Measurements from ENCODE around the gene UTP25. TPM values are rescaled to one million over a fixed set of nuclear protein-coding genes. Genes with fewer than 3 reads are reported as not detected.

UTP25 gene
- total and polyA plus RNA-seq, 2 experiments from 2014 or later = 3.6 to 8.9 TPM

DNA sequence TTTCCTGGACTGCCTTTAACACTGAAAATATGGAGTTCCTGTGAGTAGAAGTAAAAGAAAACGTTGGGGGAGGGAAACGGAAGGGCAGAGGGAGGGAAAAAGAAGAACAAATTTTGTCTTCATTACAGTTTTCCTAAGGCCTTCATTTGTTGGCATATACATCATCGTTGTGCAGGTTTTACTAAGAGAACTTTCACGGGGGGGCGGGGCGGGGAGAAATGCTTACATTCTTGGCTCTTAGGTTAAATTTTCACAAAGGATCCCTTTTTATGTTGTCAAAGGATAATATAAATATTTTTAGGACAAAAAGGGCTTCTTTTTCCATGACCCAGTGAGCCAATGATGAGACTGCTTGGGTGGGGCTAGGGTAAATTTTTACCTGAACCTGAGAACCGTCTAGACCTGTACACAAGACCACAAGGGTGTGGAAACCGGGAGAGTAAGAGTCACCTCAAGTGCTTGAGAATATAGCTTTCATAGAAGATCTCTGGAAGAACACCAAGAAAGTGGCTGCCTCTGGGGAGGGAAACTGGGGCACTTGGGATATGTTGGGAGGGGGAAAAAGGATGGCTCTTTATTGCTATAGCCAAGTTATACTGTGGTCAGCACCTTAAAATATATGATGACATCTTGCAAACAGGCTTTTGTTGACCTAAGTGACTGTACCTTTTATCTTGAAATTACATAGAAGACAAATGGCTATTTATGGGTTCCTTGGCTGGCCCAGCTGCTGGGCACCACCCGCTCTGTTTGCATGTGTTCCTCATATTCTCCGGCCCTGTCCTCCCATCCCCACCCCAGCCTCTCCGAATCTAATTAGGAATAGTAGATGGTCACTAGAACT lies 2.0 kb upstream of the UTP25 start (continued):
- TF ChIP-seq, protein P1, sequence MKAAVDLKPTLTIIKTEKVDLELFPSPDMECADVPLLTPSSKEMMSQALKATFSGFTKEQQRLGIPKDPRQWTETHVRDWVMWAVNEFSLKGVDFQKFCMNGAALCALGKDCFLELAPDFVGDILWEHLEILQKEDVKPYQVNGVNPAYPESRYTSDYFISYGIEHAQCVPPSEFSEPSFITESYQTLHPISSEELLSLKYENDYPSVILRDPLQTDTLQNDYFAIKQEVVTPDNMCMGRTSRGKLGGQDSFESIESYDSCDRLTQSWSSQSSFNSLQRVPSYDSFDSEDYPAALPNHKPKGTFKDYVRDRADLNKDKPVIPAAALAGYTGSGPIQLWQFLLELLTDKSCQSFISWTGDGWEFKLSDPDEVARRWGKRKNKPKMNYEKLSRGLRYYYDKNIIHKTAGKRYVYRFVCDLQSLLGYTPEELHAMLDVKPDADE (IDR thresholded peaks at IDR 0.05) = no peak
- TF ChIP-seq, protein P2, sequence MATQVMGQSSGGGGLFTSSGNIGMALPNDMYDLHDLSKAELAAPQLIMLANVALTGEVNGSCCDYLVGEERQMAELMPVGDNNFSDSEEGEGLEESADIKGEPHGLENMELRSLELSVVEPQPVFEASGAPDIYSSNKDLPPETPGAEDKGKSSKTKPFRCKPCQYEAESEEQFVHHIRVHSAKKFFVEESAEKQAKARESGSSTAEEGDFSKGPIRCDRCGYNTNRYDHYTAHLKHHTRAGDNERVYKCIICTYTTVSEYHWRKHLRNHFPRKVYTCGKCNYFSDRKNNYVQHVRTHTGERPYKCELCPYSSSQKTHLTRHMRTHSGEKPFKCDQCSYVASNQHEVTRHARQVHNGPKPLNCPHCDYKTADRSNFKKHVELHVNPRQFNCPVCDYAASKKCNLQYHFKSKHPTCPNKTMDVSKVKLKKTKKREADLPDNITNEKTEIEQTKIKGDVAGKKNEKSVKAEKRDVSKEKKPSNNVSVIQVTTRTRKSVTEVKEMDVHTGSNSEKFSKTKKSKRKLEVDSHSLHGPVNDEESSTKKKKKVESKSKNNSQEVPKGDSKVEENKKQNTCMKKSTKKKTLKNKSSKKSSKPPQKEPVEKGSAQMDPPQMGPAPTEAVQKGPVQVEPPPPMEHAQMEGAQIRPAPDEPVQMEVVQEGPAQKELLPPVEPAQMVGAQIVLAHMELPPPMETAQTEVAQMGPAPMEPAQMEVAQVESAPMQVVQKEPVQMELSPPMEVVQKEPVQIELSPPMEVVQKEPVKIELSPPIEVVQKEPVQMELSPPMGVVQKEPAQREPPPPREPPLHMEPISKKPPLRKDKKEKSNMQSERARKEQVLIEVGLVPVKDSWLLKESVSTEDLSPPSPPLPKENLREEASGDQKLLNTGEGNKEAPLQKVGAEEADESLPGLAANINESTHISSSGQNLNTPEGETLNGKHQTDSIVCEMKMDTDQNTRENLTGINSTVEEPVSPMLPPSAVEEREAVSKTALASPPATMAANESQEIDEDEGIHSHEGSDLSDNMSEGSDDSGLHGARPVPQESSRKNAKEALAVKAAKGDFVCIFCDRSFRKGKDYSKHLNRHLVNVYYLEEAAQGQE (IDR thresholded peaks at IDR 0.05; ENCODE audit: unreplicated experiment) = no peak
- no peak for TF ChIP-seq EZH2phosphoT487 (IDR thresholded peaks at IDR 0.05; ENCODE audit: unreplicated experiment)
- no peak for TF ChIP-seq CREB1 (CRISPR knock-in tag; IDR thresholded peaks at IDR 0.05; ENCODE audit: low read depth)
- TF ChIP-seq EZH2 (IDR thresholded peaks at IDR 0.05; ENCODE audit: low read depth, unreplicated experiment) = no peak
- no peak for TF ChIP-seq ZNF331 (CRISPR knock-in tag; IDR thresholded peaks at IDR 0.05; ENCODE audit: low read depth)
- TF ChIP-seq STAT1 (IDR thresholded peaks at IDR 0.05; ENCODE audit: unreplicated experiment) = no peak

DNA sequence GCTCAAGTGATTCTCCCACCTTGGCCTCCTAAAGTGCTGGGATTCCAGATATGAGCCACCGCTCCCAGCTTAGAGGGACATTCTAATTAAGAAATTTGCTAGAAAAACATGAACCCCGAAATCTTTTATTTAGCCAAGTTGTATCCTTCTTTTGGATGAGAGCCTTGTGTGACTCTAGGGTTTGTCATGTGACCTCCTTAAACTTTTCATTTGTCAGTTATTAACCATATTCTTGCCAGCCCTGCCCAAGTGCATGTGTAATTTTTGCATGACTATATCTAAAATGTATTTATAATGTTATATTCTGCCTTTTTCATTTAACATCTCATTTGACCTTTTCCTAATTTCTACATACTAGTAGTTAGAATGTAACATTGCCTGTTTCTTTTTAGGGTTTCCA lies 1.9 kb downstream of the UTP25 start:
- Histone ChIP-seq H3K4me1 (ENCODE audit: insufficient read depth) (peaks cover 4% of the 10 kb centered on the region; the same call in 1 of the 2 replicates), H3K36me3 (ENCODE audit: insufficient read depth) (peaks cover 34% of the 10 kb centered on the region), H3F3A (replicated peaks; ENCODE audit: low read depth) (no peaks in the 10 kb centered on the region), H4K20me1 (replicated peaks; ENCODE audit: insufficient read depth) (peaks cover 12% of the 10 kb centered on the region), H3K4me2 (no peak overlapping the region), H3K27me3 (ENCODE audit: insufficient read depth) (no peaks in the 10 kb centered on the region), H3K79me2 (replicated peaks; ENCODE audit: insufficient read depth) (peaks cover 22% of the 10 kb centered on the region), H3K9me2 (ENCODE audit: insufficient read depth) (no peaks in the 10 kb centered on the region), H3K27ac (ENCODE audit: low read depth) (no peak overlapping the region), H2AFZ (no peak overlapping the region), H3K4me3 (no peak overlapping the region)
- H3K36me3 Mint-ChIP-seq (ENCODE audit: low read depth) = peaks cover 39% of the 10 kb centered on the region
- H3K4me3 Mint-ChIP-seq = peak overlapping the region; percentile 84
- H3K27ac Mint-ChIP-seq = no peak overlapping the region
- H3K9me3 Mint-ChIP-seq = no peaks in the 10 kb centered on the region; the same call in 2 of the 3 replicates
- peaks cover 2% of the 10 kb centered on the region for H3K27me3 Mint-ChIP-seq (ENCODE audit: insufficient read depth, low read depth, poor library complexity)
- DNase-seq (ENCODE audit: low spot score) (no peak), ATAC-seq (no peak)
- peaks cover 5% of the 10 kb centered on the region; the same call in 2 of the 3 replicates for H3K4me1 Mint-ChIP-seq
- TF ChIP-seq EZH2phosphoT487 (IDR thresholded peaks at IDR 0.05; ENCODE audit: unreplicated experiment) (no peak), EZH2 (IDR thresholded peaks at IDR 0.05; ENCODE audit: low read depth, unreplicated experiment) (no peak), STAT1 (IDR thresholded peaks at IDR 0.05; ENCODE audit: unreplicated experiment) (no peak), CREB1 (CRISPR knock-in tag; IDR thresholded peaks at IDR 0.05; ENCODE audit: low read depth) (no peak), NANOG (IDR thresholded peaks at IDR 0.05; ENCODE audit: borderline replicate concordance) (no peak), ZNF331 (CRISPR knock-in tag; IDR thresholded peaks at IDR 0.05; ENCODE audit: low read depth) (no peak), ZNF114 (CRISPR knock-in tag; IDR thresholded peaks at IDR 0.05) (no peak)
- TF ChIP-seq, protein P3, sequence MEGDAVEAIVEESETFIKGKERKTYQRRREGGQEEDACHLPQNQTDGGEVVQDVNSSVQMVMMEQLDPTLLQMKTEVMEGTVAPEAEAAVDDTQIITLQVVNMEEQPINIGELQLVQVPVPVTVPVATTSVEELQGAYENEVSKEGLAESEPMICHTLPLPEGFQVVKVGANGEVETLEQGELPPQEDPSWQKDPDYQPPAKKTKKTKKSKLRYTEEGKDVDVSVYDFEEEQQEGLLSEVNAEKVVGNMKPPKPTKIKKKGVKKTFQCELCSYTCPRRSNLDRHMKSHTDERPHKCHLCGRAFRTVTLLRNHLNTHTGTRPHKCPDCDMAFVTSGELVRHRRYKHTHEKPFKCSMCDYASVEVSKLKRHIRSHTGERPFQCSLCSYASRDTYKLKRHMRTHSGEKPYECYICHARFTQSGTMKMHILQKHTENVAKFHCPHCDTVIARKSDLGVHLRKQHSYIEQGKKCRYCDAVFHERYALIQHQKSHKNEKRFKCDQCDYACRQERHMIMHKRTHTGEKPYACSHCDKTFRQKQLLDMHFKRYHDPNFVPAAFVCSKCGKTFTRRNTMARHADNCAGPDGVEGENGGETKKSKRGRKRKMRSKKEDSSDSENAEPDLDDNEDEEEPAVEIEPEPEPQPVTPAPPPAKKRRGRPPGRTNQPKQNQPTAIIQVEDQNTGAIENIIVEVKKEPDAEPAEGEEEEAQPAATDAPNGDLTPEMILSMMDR (conservative IDR thresholded peaks at IDR 0.05; ENCODE audit: low read depth in 2 of 2) = no peak
- TF ChIP-seq, protein P1 (IDR thresholded peaks at IDR 0.05) = no peak
